LNCaP clone FGC (cell line): Measurements from ENCODE around the gene PMPCA.

Experiments used
- DNase-seq: peaks from one replicate; pipeline ENCODE4 v3.0.0-alpha.2; 2011; ENCODE audit warnings: low read depth
- H3K4me3 ChIP-seq: 2 replicates; pipeline ENCODE4 v1.5.1; 2011; ENCODE audit warnings: mild to moderate bottlenecking, low read depth, low read length, control low read depth
- TF ChIP-seq, protein P1 (sequence below): IDR thresholded peaks from 2 replicates; pipeline ENCODE4 v1.5.1; 2012; ENCODE audit warnings: mild to moderate bottlenecking; ENCODE audit not compliant: control insufficient read depth, insufficient read depth; ENCODE audit errors: extremely low read depth

Gene PMPCA

DNA sequence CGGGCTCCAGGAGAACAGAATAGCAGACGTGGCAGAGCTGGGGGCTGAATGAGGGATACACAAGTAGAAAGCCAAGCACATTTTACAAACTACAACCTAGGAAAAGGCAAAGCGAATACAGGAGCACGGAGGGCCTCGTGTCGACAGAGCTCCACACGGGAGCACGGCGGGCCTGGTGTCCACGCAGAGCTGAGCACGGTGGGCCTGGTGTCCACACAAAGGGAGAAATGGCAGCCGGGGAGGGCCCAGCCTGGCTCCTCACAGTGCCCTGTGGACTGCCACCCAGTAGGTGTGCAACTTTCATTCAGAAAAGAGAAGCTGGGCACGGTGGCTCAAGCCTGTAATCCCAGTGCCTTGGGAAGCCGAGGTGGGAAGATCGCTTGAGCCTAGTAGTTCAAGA, 32.6 kb downstream of the PMPCA start:
- TF ChIP-seq, protein P1, sequence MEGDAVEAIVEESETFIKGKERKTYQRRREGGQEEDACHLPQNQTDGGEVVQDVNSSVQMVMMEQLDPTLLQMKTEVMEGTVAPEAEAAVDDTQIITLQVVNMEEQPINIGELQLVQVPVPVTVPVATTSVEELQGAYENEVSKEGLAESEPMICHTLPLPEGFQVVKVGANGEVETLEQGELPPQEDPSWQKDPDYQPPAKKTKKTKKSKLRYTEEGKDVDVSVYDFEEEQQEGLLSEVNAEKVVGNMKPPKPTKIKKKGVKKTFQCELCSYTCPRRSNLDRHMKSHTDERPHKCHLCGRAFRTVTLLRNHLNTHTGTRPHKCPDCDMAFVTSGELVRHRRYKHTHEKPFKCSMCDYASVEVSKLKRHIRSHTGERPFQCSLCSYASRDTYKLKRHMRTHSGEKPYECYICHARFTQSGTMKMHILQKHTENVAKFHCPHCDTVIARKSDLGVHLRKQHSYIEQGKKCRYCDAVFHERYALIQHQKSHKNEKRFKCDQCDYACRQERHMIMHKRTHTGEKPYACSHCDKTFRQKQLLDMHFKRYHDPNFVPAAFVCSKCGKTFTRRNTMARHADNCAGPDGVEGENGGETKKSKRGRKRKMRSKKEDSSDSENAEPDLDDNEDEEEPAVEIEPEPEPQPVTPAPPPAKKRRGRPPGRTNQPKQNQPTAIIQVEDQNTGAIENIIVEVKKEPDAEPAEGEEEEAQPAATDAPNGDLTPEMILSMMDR: no peak
- DNase-seq: no peak
- no peak overlapping the region for H3K4me3 ChIP-seq

DNA sequence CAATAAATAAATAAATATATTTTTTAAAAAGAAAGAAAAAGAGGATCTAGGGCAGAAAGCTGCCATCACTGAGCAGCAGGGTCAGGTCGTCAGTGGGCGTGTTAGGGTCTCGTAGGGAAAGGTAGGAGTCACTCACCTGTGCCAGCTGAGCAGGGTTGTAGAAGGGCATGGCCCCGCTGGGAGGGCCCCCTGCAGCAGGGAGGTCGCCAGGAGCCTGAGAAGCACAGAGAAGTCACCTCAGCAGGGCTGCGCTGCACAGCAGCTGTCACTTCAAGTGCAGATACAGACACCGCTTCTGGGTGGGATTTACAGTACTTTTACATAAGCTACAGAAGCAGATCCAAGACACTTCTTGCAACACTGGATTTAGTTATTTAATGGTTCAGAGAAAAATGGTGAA, 33.2 kb downstream of the PMPCA start:
- H3K4me3 ChIP-seq: no peak overlapping the region
- DNase-seq: no peak
- TF ChIP-seq, protein P1: no peak

DNA sequence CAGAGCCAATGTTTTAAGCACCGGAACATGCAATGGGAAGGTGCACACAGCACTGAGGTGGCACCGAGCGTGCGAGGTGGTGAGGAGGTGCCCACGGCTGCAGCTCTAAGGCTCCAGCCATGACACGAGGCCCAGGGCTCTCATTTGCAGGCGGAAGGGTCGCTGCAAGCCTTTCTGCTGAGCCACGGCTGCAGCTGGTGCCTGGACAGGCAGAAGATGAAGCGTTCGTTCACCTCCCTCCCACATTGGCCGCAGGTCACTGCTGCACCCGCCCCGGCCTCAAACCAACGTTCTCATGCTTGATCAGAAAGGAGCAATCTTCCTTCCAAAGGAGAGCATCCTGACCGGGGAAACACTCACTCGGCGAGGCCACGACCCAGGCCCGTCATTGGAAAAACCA, 33.6 kb downstream of the PMPCA start:
- DNase-seq: no peak
- no peak overlapping the region for H3K4me3 ChIP-seq
- TF ChIP-seq, protein P1: no peak

DNA sequence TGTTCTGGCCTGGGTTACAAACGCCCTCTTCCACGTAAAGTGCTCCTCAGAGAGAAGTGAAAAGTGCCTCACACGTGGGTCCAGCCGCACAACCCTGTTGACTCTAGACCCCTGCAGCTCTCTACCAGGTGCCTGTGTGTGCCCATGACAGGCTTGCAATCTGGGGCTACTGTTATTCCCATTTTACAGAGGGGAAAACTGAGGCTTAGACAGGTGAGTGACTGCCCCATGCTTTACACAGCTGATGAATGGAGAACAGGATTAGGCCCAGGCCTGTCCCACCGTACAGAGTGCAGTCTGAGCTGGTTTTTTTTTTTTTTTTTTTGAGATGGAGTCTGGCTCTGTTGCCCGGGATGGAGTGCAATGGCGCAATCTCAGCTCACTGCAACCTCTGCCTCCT, 35.3 kb downstream of the PMPCA start:
- DNase-seq: no peak
- TF ChIP-seq, protein P1: no peak
- no peak overlapping the region for H3K4me3 ChIP-seq

DNA sequence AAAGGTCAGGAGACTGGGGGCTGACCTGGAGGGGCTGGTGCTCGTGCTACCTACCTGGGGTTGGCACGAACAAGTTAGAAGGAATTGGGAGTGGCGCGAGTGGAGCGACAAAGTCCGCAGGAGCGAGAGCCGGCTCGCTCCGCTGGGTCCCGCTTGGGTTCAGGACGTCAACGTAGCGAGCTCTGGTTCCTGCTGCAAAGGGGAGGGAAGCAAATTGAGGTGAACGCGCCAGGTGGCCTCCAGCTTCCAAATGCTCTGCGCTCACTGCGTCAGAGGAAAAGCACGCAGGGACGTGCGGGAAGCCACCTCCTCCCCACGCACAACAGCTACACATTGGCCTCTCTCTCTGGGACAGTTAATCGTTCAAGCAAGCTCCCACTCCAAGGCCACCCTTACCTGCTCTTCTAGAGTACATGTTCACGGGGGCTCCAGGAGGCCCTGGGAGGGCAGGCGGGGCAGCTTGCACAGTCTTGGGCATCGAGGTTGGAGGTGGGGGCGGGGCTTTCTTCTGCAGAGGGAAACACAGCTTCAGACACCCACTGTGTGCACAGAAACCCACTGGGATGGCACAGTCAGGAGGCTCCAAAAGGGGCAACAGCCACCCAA, 36.8 kb downstream of the PMPCA start:
- DNase-seq: no peak
- H3K4me3 ChIP-seq: no peak overlapping the region
- TF ChIP-seq, protein P1: no peak

DNA sequence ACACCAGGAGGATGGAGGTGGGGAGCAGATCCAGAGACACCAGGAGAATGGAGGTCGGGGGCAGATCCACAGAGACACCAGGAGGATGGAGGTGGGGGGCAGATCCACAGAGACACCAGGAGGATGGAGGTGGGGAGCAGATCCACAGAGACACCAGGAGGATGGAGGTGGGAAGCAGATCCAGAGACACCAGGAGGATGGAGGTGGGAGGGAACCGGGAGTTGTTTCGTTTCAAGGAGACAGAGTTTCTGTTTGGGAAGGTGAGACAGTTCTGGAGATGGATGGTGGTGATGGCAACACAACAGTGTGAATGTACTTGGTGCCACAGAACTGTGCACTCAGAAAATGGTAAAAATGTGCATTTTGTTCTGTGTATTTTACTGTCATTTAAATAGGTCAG, 38.2 kb downstream of the PMPCA start:
- TF ChIP-seq, protein P1: no peak
- no peak for DNase-seq
- no peak overlapping the region for H3K4me3 ChIP-seq

DNA sequence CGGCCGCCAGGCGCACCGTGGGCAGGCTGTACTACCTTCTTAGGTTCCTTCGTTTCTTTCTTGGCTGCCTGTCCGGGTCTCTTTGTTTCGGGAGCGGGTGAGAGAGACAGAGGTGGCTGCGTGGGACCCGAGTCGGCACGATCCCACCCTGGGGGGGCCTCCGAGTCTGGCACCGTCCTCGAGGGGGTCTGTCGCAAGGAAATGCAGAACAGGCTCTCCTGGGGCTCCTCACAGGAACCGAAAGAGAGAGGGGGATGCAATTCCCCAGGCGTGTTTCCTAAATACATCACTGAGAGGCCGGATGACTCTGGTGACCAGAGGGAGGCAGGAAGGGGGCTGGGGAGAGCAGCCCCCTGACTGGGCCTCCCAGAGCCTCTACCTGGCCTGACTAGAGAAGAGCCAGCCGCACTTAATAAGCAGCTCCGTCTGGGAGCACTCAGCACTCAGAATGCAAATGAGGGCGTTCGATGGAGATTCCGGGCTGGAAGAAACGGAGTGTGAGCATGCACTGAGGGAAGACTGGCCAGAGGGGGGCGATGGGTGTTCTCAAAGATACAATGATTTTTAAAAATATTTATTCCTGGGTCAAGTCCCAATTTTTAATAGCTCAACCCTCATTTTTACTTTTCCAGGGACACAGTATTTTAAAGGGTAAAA, 40.9 kb downstream of the PMPCA start:
- no peak overlapping the region for H3K4me3 ChIP-seq
- no peak for DNase-seq
- TF ChIP-seq, protein P1: no peak
